ENCODE results near the gene RGL1. TPM values are rescaled to one million over a fixed set of nuclear protein-coding genes. Genes with fewer than 3 reads are reported as not detected.
A peak's percentile ranks its signal among the peaks of the same experiment; 100 is the strongest.

RGL1 gene
- total RNA-seq, 1 experiment from 2014 or later = 74.0 TPM

- POLR2A ChIA-PET (ENCODE audit: low non-redundant PET) = interaction anchor here (0.6 kb wide), 1 partner anchor 59 kb away, joined by 4 read pairs; no protein-coding TSS in a partner anchor
- H3K4me3 ChIP-seq (ENCODE audit: low read depth, low read length, poor library complexity, severe bottlenecking) = no peak overlapping the region
- peaks cover 84% of the 10 kb centered on the region for H3K36me3 ChIP-seq (ENCODE audit: insufficient read depth, low read length, poor library complexity, severe bottlenecking)
- intact Hi-C loops (cut with micrococcal nuclease; ENCODE audit: unreplicated experiment) = loop anchor here (5.0 kb wide), 1 partner anchor 82 kb away; the partner anchor contains the start of gene RGL1
- peak overlapping the region; percentile 87 for H3K27ac ChIP-seq (ENCODE audit: low read depth, low read length, poor library complexity, severe bottlenecking)
- DNase-seq (ENCODE audit: low spot score) = no peak
- H3K4me1 ChIP-seq (ENCODE audit: insufficient read depth, low read length, poor library complexity, severe bottlenecking) = peaks cover 85% of the 10 kb centered on the region
- CTCF ChIA-PET = no interaction called here
- no peaks in the 10 kb centered on the region for H3K9me3 ChIP-seq (ENCODE audit: low read depth, low read length, poor library complexity, severe bottlenecking)
- no TSS peak for BruUV-seq (replicated peaks)
- H3K27me3 ChIP-seq (replicated peaks; ENCODE audit: insufficient read depth, low read depth, low read length, poor library complexity) = no peaks in the 10 kb centered on the region
- TF ChIP-seq CTCF (conservative IDR thresholded peaks at IDR 0.05; ENCODE audit: low read depth, low read length) (no peak), EZH2 (IDR thresholded peaks at IDR 0.05; ENCODE audit: borderline replicate concordance, low read depth, low read length, poor library complexity, severe bottlenecking) (no peak)
Measured at GRCh38 chr1:183889095-183889494, 84.2 kb downstream of the RGL1 start.

GRCh38 chr1:183891158-183891856 lies 86.4 kb downstream of the RGL1 start:
- Histone ChIP-seq H3K27me3 (replicated peaks; ENCODE audit: insufficient read depth, low read depth, low read length, poor library complexity) (no peaks in the 10 kb centered on the region), H3K36me3 (ENCODE audit: insufficient read depth, low read length, poor library complexity, severe bottlenecking) (peaks cover 86% of the 10 kb centered on the region), H3K4me3 (ENCODE audit: low read depth, low read length, poor library complexity, severe bottlenecking) (no peak overlapping the region), H3K27ac (ENCODE audit: low read depth, low read length, poor library complexity, severe bottlenecking) (no peak overlapping the region), H3K9me3 (ENCODE audit: low read depth, low read length, poor library complexity, severe bottlenecking) (no peaks in the 10 kb centered on the region), H3K4me1 (ENCODE audit: insufficient read depth, low read length, poor library complexity, severe bottlenecking) (peaks cover 69% of the 10 kb centered on the region)
- TF ChIP-seq EZH2 (IDR thresholded peaks at IDR 0.05; ENCODE audit: borderline replicate concordance, low read depth, low read length, poor library complexity, severe bottlenecking) (no peak), CTCF (conservative IDR thresholded peaks at IDR 0.05; ENCODE audit: low read depth, low read length) (no peak)
- no TSS peak for BruUV-seq (replicated peaks)
- DNase-seq (ENCODE audit: low spot score) = no peak
- CTCF ChIA-PET = interaction anchor here (1.3 kb wide), 1 partner anchor 25 kb away, joined by 3 read pairs; no protein-coding TSS in a partner anchor
- intact Hi-C loops (cut with micrococcal nuclease; ENCODE audit: unreplicated experiment) = no loop called here
- POLR2A ChIA-PET (ENCODE audit: low non-redundant PET) = no interaction called here

GRCh38 chr1:183892351-183892793 lies 87.5 kb downstream of the RGL1 start:
- TF ChIP-seq CTCF (conservative IDR thresholded peaks at IDR 0.05; ENCODE audit: low read depth, low read length) (no peak), EZH2 (IDR thresholded peaks at IDR 0.05; ENCODE audit: borderline replicate concordance, low read depth, low read length, poor library complexity, severe bottlenecking) (no peak)
- POLR2A ChIA-PET (ENCODE audit: low non-redundant PET) = interaction anchor here (0.8 kb wide), 1 partner anchor 11 kb away, joined by 3 read pairs; no protein-coding TSS in a partner anchor
- peak overlapping the region; percentile 3 for H3K27ac ChIP-seq (ENCODE audit: low read depth, low read length, poor library complexity, severe bottlenecking)
- no TSS peak for BruUV-seq (replicated peaks)
- peaks cover 60% of the 10 kb centered on the region for H3K4me1 ChIP-seq (ENCODE audit: insufficient read depth, low read length, poor library complexity, severe bottlenecking)
- H3K4me3 ChIP-seq (ENCODE audit: low read depth, low read length, poor library complexity, severe bottlenecking) = no peak overlapping the region
- no peaks in the 10 kb centered on the region for H3K9me3 ChIP-seq (ENCODE audit: low read depth, low read length, poor library complexity, severe bottlenecking)
- intact Hi-C loops (cut with micrococcal nuclease; ENCODE audit: unreplicated experiment) = no loop called here
- H3K27me3 ChIP-seq (replicated peaks; ENCODE audit: insufficient read depth, low read depth, low read length, poor library complexity) = no peaks in the 10 kb centered on the region
- H3K36me3 ChIP-seq (ENCODE audit: insufficient read depth, low read length, poor library complexity, severe bottlenecking) = peaks cover 94% of the 10 kb centered on the region
- no peak for DNase-seq (ENCODE audit: low spot score)
- CTCF ChIA-PET = interaction anchor here (1.3 kb wide), 1 partner anchor 24 kb away, joined by 3 read pairs; no protein-coding TSS in a partner anchor

Data from A673 (cell line).